ENCODE results near the gene CGB2. TPM values are rescaled to one million over a fixed set of nuclear protein-coding genes. Genes with fewer than 3 reads are reported as not detected.

CGB2 gene
- total and polyA plus RNA-seq, 9 of the 15 experiments (the other 6 are each of a cell fraction or from before 2014, with no cell fraction given), result 0.22 TPM; not detected in 8

- TF ChIP-seq E4F1 (CRISPR knock-in tag; IDR thresholded peaks at IDR 0.05; ENCODE audit: borderline replicate concordance) (no peak), RAD51 (IDR thresholded peaks at IDR 0.05; ENCODE audit: borderline replicate concordance, low read depth) (no peak), RBM17 (IDR thresholded peaks at IDR 0.05; ENCODE audit: borderline replicate concordance, low read depth, low read length) (no peak), RAD21 (CRISPR knock-in tag; conservative IDR thresholded peaks at IDR 0.05 in 1 of 2, IDR thresholded peaks at IDR 0.05 in 1 of 2) (peak in 1 of 2 experiments; percentile 50; a peak in 1 of 4 replicates), TRIM28 (IDR thresholded peaks at IDR 0.05) (no peak), ZNF589 (CRISPR knock-in tag; IDR thresholded peaks at IDR 0.05; ENCODE audit: low read depth) (no peak), ZNF277 (CRISPR knock-in tag; IDR thresholded peaks at IDR 0.05; ENCODE audit: borderline replicate concordance) (no peak), CBX8 (IDR thresholded peaks at IDR 0.05; ENCODE audit: borderline replicate concordance, extremely low read depth, low read depth, low read length, poor library complexity, severe bottlenecking) (no peak), MTF1 (CRISPR knock-in tag; IDR thresholded peaks at IDR 0.05; ENCODE audit: borderline replicate concordance) (no peak), CGGBP1 (CRISPR knock-in tag; IDR thresholded peaks at IDR 0.05) (no peak), HMG20A (CRISPR knock-in tag; conservative IDR thresholded peaks at IDR 0.05) (no peak), POLR2A (conservative IDR thresholded peaks at IDR 0.05) (0 out of 2 replicates have a peak, but pooled peaks have one; percentile 11), ATF2 (CRISPR knock-in tag; IDR thresholded peaks at IDR 0.05) (no peak), SIN3A (IDR thresholded peaks at IDR 0.05; ENCODE audit: borderline replicate concordance in 2 of 2, control insufficient read depth in 1 of 2, low read depth in 2 of 2, low read length in 2 of 2) (no peak), CLOCK (CRISPR knock-in tag; IDR thresholded peaks at IDR 0.05; ENCODE audit: borderline replicate concordance) (no peak)
These were observed 33.7 kb upstream of the CGB2 start (continued) for GRCh38 chr19:48997972-48998371.

Data from K562 (cell line).